H1 (cell line): Measurements from ENCODE around the gene ESPNL. TPM values are rescaled to one million over a fixed set of nuclear protein-coding genes. Genes with fewer than 3 reads are reported as not detected.

Experiments used
- CEBPB ChIP-seq: IDR thresholded peaks from 2 replicates; pipeline ENCODE4 v1.6.1; 2012; ENCODE audit warnings: low read depth, low read length
- SP2 ChIP-seq: IDR thresholded peaks from 2 replicates; pipeline ENCODE4 v1.6.1; 2012; ENCODE audit warnings: mild to moderate bottlenecking, low read length, inconsistent platforms
- USF2 ChIP-seq: IDR thresholded peaks from 2 replicates; pipeline ENCODE4 v1.6.1; 2011; ENCODE audit warnings: low read length, improper control_type of control experiment
- polyA plus RNA-seq, 7 experiments: library from polyadenylated mRNA; depleted of rRNA in 3 of 7; stranded (reverse) in 5 of 7; unstranded in 2 of 7; fragments of >200 nt in 5 of 7; fragments of 200-250 nt in 2 of 7; gene quantifications; 1 replicate in 5 of 7; 2 replicates in 1 of 7; 4 replicates in 1 of 7; pipeline versions ENCODE4 v1.2.1 to v1.2.3, GENCODE V29; 2011 to 2013; ENCODE audit warnings: missing spikeins in 2 of 7, mixed read lengths in 2 of 7
- total RNA-seq: library from RNA; stranded (reverse); fragmentation: NEBNext Ultra II Directional; extraction: Animal tissue kit (Norgen Biotek cat#: 25700); gene quantifications from 2 replicates; pipeline ENCODE4 v1.2.1, GENCODE V29; 2021

ESPNL gene
- total and polyA plus RNA-seq, 2 of the 8 experiments (the other 6 are each of a cell fraction or from before 2014, with no cell fraction given) = 0.68 to 1.3 TPM

- TF ChIP-seq SP2 (no peak), CEBPB (no peak), USF2 (no peak)
These were observed 76.5 kb downstream of the ESPNL start (continued) for GRCh38 chr2:238176613-238177012.
